Measurements from ENCODE around the gene ZNF692.
A peak's percentile ranks its signal among the peaks of the same experiment; 100 is the strongest.

The ZNF692 gene

DNA sequence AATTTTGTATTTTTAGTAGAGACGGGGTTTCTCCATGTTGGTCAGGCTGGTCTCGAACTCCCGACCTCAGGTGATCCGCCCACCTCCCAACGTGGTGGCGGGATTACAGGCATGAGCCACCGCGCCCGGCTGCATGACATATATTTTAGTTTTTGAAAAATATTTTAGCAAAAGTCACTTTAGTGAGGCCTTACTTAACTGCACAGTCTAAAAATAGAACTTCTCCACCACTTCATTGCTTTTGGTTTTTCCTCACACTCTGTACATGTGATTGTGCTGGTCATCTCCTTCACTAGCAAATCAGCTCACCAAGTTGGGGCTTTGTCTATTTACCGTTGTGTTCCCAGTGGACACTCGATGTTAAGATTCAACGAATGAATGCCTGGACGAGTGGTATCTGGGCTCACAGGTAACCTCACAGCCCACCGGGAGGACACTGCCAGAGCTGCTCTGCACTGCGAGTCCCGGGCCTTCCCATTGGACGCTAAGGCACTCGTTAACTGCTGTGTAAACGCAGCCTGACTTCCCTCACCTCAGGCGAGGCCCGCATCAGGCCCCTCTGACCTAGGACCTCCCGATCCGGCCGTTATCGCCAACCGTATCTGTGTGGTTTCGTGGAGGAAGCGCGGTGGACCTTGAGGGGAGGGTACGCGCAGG is 14.0 kb upstream of the ZNF692 start:
- peak overlapping the region; percentile 74; the same call in 1 of the 2 replicates for H3K4me2 ChIP-seq
- H4K20me1 ChIP-seq (ENCODE audit: insufficient read depth), result no peaks in the 10 kb centered on the region
- peak overlapping the region; percentile 98 for H3K4me3 ChIP-seq (IDR thresholded peaks at IDR 0.05; ENCODE audit: insufficient read depth, low read depth, low read length)
- H3K36me3 ChIP-seq (ENCODE audit: insufficient read depth), result no peaks in the 10 kb centered on the region
- H3K9ac ChIP-seq, result peak overlapping the region; percentile 64
- H2AFZ ChIP-seq (ENCODE audit: low read depth), result peak overlapping the region; percentile 85
- peaks cover 25% of the 10 kb centered on the region for H3K4me1 ChIP-seq (ENCODE audit: low read depth, poor library complexity, severe bottlenecking)
- peak overlapping the region; percentile 73 for H3K27ac ChIP-seq
- TF ChIP-seq, protein P1, sequence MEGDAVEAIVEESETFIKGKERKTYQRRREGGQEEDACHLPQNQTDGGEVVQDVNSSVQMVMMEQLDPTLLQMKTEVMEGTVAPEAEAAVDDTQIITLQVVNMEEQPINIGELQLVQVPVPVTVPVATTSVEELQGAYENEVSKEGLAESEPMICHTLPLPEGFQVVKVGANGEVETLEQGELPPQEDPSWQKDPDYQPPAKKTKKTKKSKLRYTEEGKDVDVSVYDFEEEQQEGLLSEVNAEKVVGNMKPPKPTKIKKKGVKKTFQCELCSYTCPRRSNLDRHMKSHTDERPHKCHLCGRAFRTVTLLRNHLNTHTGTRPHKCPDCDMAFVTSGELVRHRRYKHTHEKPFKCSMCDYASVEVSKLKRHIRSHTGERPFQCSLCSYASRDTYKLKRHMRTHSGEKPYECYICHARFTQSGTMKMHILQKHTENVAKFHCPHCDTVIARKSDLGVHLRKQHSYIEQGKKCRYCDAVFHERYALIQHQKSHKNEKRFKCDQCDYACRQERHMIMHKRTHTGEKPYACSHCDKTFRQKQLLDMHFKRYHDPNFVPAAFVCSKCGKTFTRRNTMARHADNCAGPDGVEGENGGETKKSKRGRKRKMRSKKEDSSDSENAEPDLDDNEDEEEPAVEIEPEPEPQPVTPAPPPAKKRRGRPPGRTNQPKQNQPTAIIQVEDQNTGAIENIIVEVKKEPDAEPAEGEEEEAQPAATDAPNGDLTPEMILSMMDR (conservative IDR thresholded peaks at IDR 0.05; ENCODE audit: low read depth, low read length), result no peak
- no peaks in the 10 kb centered on the region for H3K27me3 ChIP-seq (ENCODE audit: insufficient read depth, low read depth)
- H3K79me2 ChIP-seq (ENCODE audit: insufficient read depth, low read depth), result no peaks in the 10 kb centered on the region

DNA sequence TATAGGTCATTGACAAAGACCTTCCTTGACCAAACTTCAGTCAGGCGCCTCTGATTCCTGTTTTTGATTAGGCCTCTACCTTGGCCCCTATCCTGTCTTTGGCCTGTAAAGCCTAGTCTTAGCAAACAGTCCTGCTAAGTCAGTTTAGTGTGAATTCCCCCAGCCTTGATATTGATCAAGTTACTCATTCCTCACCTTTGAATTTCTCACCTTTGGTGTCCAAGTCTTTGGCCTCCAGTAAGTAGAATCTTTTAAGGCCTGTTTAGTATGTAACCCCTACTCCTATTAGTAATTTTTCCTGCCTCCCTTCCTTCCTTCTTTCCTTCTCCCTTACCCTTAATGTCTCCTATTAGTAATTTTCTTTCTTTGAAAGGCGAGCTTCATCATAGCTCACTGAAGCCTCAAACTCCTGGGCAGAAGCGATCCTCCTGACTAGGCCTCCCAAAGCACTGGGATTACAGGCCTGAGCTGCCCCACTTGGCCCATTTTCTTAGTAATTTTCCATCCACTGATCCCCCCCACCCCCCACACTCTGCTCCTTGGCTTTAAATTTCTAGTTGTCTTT is 13.0 kb upstream of the ZNF692 start:
- peaks cover 25% of the 10 kb centered on the region for H3K4me1 ChIP-seq (ENCODE audit: low read depth, poor library complexity, severe bottlenecking)
- H3K27ac ChIP-seq, result peak overlapping the region; percentile 73
- no peaks in the 10 kb centered on the region for H4K20me1 ChIP-seq (ENCODE audit: insufficient read depth)
- H3K9ac ChIP-seq, result peak overlapping the region; percentile 64
- H2AFZ ChIP-seq (ENCODE audit: low read depth), result peak overlapping the region; percentile 85
- TF ChIP-seq, protein P1 (conservative IDR thresholded peaks at IDR 0.05; ENCODE audit: low read depth, low read length), result no peak
- no peak overlapping the region for H3K4me3 ChIP-seq (IDR thresholded peaks at IDR 0.05; ENCODE audit: insufficient read depth, low read depth, low read length)
- no peaks in the 10 kb centered on the region for H3K79me2 ChIP-seq (ENCODE audit: insufficient read depth, low read depth)
- H3K27me3 ChIP-seq (ENCODE audit: insufficient read depth, low read depth), result no peaks in the 10 kb centered on the region
- no peaks in the 10 kb centered on the region for H3K36me3 ChIP-seq (ENCODE audit: insufficient read depth)
- H3K4me2 ChIP-seq, result peak overlapping the region; percentile 74

DNA sequence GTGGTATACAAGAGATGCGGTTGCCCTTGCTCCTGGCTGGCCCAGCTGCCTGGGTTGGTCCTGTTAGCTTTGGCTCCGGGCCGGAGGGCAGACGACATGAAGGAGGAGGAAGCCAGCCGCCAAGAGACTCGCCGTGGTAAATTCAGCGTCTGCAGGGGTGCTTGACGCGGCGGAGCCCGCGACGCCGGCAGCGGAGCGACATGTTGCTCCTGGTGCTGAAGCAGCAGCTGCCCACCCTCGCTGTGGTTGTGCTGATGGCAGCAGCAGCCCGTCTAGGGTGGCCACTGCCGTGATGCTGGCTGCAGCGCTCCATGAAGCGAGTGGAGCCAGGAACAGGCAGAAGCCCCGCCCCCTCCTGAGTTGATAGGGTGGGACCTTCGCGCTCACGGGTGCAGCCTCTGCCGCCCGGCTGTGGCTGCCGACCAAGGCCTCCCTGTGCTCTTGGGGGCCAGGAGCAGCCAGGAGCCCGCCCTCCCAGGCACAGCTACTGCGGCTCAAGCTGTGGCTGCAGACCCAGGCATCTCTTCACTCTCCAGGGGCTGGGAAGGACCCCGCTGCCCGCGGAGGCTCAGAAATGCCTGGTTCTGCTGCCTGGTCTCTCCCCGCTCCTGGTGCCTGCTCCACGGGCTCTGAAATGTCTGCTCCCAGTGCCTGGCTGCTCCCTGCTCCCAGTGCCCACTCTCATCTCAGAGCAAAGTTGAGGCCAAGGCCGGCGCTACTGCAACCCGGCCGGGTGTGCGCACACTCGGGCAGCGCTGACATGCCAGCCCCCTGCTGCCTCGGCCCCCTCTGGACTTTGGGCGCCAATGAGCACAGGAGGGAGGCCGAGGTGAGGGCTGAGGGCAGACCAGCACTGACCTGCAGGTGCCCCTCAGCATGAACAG is 4.4 kb upstream of the ZNF692 start:
- Histone ChIP-seq H2AFZ (ENCODE audit: low read depth) (peak overlapping the region; percentile 96), H3K36me3 (ENCODE audit: insufficient read depth) (no peaks in the 10 kb centered on the region), H3K4me3 (IDR thresholded peaks at IDR 0.05; ENCODE audit: insufficient read depth, low read depth, low read length) (peak overlapping the region; percentile 57), H3K79me2 (ENCODE audit: insufficient read depth, low read depth) (no peaks in the 10 kb centered on the region; the same call in 1 of the 2 replicates), H3K9ac (peak overlapping the region; percentile 41), H3K4me1 (ENCODE audit: low read depth, poor library complexity, severe bottlenecking) (peaks cover 18% of the 10 kb centered on the region), H4K20me1 (ENCODE audit: insufficient read depth) (no peaks in the 10 kb centered on the region), H3K27me3 (ENCODE audit: insufficient read depth, low read depth) (no peaks in the 10 kb centered on the region), H3K4me2 (peak overlapping the region; percentile 77), H3K27ac (no peak overlapping the region)
- TF ChIP-seq, protein P1 (conservative IDR thresholded peaks at IDR 0.05; ENCODE audit: low read depth, low read length), result no peak

DNA sequence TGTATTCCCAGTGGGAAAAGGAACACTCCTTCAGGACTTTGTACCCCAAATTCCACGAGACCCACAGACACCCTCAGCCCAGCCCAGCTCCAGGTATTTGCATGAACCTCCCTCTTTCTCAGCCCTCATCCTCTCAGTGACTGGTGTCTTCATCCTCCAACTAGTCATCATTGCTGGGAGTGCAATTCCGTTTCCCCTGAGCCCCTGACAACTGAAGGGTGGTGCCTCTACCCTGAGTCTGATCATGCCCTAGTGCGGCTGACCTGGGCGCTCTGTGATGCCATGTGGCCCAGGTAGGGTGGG is 3.8 kb upstream of the ZNF692 start:
- Histone ChIP-seq H3K4me1 (ENCODE audit: low read depth, poor library complexity, severe bottlenecking) (peaks cover 18% of the 10 kb centered on the region), H3K4me3 (IDR thresholded peaks at IDR 0.05; ENCODE audit: insufficient read depth, low read depth, low read length) (peak overlapping the region; percentile 57), H3K4me2 (peak overlapping the region; percentile 77), H4K20me1 (ENCODE audit: insufficient read depth) (no peaks in the 10 kb centered on the region), H3K79me2 (ENCODE audit: insufficient read depth, low read depth) (peaks cover 3% of the 10 kb centered on the region), H3K9ac (peak overlapping the region; percentile 41), H3K27ac (no peak overlapping the region), H2AFZ (ENCODE audit: low read depth) (peak overlapping the region; percentile 96), H3K27me3 (ENCODE audit: insufficient read depth, low read depth) (no peaks in the 10 kb centered on the region), H3K36me3 (ENCODE audit: insufficient read depth) (no peaks in the 10 kb centered on the region)
- TF ChIP-seq, protein P1 (conservative IDR thresholded peaks at IDR 0.05; ENCODE audit: low read depth, low read length), result no peak

All from KMS-11 (cell line).